ENCODE results near the gene ZNF268.

The ZNF268 gene

DNA sequence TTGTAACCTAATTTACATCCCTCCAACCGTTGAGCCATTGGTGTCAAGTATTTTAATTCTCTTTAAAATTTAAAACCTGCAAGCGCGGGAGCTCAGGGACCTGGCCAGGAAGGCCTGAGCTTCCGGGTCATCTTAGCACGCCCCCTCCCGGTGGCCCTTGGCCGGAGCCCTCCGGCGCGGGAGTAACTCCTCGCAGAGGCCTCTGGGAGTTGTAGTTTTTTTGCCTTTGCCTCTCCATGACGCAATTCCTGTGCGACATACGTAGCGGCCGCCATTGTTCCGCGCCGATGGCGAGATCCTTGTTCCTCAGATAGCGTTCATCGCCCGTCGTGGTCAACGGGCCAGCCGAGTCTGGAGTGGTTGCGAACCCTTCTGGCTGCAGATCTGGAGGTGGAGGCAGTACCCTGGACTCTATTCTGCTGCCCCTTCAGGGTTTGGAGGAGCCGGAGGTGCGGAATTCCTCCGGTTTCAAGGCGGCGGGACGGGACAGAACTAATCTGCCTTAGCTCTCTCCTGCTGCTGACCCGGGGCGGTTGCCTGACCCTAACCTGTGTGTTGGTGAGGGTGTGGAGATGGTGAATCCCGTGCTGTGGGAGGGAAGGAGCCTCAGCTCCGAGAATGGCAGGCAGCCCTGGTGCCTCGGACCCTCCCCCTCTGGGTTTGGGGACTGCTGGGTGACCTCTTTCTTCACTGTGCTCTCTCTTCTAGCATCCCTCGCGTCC, at the start of gene ZNF268:
TSS of gene ZNF268 (plus strand) at position 258 of the 722 bp plus-strand sequence. CDS start 503 bp downstream, outside the sequence.
- DNase-seq: peak; percentile 93

- DNase-seq: no peak
Measured at GRCh38 chr12:133135747-133136146, 45.5 kb upstream of the ZNF268 start.

- DNase-seq: no peak
Measured at GRCh38 chr12:133145981-133146380, 35.3 kb upstream of the ZNF268 start.

DNA sequence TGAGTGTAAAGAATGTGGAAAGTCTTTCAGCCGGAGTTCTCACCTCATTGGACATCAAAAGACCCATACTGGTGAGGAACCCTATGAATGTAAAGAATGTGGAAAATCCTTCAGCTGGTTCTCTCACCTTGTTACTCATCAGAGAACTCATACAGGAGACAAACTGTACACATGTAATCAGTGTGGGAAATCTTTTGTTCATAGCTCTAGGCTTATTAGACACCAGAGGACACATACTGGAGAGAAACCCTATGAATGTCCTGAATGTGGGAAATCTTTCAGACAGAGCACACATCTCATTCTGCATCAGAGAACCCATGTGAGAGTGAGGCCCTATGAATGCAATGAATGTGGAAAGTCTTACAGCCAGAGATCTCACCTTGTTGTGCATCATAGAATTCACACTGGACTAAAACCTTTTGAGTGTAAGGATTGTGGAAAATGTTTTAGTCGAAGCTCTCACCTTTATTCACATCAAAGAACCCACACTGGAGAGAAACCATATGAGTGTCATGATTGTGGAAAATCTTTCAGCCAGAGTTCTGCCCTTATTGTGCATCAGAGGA, 25.1 kb upstream of the ZNF268 start:
- no peak for DNase-seq

GRCh38 chr12:133165776-133166175, 15.5 kb upstream of the ZNF268 start:
- no peak for DNase-seq

DNA sequence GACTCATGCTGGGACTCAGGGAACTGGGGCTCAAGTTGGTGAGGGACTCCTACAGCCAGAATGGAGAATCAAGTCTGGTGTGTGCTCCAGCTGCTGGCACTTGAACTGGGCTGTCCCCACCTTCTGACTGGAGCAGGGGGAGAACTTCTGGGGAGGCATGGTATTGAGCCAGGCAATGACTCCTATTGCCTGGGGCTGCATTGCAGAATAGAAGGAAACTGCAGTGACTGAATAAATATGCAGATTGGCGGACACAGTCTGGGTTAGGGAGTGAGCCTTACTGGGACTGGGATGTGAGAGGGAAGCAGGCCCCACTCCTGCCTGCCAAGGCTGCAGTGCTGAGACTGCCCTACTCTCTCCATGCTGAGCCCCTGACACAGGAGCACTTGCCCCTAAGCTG, 8.8 kb upstream of the ZNF268 start:
- DNase-seq: no peak

DNA sequence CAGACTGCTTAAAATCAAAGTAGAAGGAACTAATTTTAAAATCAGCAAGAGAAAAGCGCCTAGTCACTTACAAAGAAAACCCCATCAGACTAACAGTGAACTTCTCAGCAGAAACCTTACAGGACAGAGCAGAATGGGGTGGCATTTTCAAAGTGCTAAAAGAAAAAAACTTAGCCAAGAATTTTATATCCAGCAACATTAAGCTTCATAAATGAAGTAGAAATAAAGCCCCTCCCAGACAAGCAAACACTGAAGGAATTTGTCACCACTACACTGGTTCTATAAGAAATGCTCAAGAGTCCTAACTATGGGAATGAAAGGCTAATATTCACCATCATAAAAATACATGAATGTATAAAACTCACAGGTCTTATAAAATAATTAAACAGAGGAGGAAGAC, 6.4 kb upstream of the ZNF268 start:
- DNase-seq: no peak

GRCh38 chr12:133180669-133181068, 626 bp upstream of the ZNF268 start:
- DNase-seq: no peak

- no peak for DNase-seq
Measured at GRCh38 chr12:133190176-133190575, 8.9 kb downstream of the ZNF268 start.

- no peak for DNase-seq
Measured at GRCh38 chr12:133192847-133193246, 11.6 kb downstream of the ZNF268 start.

GRCh38 chr12:133201888-133202287, 20.6 kb downstream of the ZNF268 start:
- no peak for DNase-seq

GRCh38 chr12:133202493-133203343, 21.4 kb downstream of the ZNF268 start:
- no peak for DNase-seq

- DNase-seq: no peak
Measured at GRCh38 chr12:133203344-133204263, 22.3 kb downstream of the ZNF268 start.

DNA sequence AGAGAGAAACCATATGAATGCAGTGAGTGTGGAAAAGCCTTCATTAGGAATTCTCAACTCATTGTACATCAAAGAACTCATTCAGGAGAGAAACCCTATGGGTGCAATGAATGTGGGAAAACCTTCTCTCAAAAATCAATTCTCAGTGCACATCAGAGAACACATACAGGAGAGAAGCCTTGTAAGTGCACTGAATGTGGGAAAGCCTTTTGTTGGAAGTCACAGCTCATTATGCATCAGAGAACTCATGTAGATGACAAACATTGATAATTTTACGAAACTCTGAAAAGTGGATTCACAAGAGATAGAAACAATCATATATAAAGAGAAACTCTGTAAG, 22.9 kb downstream of the ZNF268 start:
- no peak for DNase-seq

DNA sequence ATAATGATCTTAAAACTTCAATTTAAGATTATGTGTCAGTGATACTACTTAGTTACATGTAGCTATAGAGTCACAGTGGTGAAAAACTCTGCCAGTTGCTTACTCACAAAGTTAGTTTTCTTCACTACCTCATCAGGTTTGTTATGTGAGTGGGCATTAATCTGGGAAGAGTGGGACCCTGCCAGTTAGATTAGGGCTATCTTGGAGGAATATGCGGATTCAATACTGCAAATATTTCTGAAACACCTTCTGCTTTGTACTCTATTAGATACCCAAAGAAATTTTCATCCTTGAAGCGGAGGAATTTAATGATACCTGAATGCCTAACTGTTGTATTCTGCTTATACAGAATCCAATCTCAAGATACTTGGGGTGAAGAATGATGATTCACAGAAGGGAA, 25.1 kb downstream of the ZNF268 start:
- no peak for DNase-seq

- DNase-seq: no peak
Measured at GRCh38 chr12:133215724-133216123, 34.4 kb downstream of the ZNF268 start.

DNA sequence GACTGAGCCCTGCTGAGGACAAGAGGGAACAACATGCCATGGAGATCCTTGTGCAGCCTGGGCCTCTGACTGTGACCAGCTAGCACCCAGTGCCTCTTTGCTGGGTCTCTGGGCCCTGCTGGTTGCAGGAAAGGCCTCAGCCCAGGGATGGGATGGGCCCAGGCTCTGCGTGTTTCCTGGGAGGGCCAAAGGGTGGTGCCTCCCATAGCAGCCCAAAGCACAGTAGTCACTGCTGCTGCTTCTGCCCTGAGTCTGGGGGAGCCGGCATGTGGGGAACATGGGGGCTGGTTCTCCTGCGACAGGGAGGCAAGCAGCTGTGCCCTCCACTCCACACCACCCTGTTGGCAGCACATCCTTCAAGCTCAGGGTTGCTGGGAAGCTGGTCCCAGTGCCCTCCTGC, 35.9 kb downstream of the ZNF268 start:
- no peak for DNase-seq

- DNase-seq: no peak
Measured at GRCh38 chr12:133220521-133220920, 39.2 kb downstream of the ZNF268 start.

DNA sequence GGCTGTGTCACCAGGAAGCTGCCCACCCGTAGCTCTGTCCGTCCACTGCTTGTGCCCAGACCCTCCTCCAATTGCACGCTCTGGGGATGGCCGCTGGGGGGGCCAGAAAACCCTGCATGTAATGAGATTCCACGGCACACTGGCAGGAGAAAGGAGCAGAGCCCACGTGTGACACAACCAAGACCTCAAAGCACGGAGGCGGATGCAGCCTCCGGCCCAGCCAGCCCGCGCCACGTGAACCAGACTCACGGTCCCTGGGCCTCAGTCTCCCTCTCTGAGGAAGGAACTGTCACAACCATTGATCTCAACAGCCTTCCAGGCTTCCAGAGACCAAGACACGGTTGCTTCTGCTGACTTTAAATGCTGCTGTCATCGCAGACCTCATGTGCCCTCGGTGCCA, 39.9 kb downstream of the ZNF268 start:
- no peak for DNase-seq

DNA sequence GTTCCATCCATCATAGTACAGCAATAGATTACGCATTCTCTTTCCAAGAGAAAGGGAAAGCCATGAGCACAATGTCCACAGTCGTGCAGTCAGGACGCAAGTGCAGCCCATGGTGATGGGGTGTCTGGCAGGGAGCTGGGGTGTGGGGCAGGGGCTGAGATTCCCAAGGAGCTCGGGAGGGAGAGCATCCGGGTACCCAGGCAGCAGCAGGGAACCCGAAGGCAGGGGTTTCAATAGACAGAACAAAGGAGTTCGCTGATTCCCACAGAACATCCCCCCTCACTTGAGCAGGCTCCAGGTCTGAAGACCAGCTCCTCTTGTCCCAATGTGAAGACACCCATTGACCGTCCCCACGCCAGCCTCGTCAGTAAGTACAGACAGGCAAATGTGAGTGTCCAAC, 40.9 kb downstream of the ZNF268 start:
- no peak for DNase-seq

DNA sequence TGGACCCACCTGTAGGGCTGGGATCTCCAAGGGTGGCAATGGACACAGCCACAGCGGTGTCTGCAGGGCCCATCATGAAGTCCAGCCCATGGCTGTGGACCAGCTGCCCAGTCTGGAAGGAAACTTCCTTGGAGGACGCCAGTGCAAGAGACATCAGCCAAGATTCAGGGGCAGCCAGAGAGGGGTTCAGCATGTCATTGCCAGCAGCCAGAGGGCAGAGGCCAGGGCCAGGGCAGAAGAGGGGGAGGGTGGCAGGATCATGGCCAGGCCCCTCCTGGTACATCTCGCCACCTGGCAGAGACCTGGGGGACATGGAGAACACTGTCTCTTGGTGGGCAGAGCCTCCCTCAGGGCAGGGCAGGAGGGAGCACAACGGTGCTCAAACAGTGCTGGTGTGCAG, 44.2 kb downstream of the ZNF268 start:
- no peak for DNase-seq

DNA sequence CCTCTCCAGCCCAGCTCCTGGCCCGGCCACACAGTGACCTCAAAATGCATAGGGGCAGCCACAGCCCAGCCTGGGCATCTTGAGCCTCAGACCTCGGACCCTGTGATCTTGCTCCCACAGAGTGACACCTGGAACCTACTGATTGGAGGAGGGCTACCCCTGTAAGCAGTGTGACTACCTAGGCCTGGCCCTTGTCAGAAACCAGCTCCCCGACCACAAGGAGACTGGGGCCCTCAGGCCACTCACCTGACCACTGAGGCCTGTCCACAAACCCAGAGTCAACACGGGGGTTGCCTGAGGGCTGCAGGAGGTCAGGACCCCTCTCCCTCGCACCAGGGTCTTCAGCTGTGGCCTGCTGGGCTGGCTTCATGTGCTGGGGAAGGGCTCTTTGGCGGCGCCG, 45.4 kb downstream of the ZNF268 start:
- DNase-seq: no peak

DNA sequence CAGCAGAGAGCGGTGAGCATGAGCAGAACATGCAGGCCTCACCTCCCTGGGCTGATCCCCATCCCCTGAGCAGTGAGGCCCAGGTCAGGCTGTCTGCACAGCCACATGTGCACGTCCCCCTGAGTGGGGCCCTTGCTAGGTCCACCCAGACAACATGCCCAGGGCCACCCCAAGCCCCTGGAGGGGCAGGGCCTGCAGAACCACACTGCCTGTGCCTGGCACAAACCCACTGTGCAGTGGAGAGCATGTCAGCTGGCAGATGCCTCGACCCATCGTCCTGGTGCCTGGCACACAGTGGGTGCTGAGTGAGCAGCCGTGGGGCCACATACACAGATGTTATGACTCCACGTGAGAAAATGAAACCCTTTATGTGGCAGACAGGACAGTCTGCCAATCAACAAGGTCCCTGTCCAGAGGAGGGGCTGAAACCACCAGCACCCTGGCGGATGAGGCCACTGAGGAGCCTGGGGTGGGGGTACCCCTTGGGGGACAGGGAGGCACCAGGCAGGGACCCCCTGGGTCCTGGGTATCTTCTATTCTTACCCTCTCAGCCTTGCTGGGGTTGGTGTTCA, 46.1 kb downstream of the ZNF268 start:
- DNase-seq: no peak

Measured in CD4-positive, alpha-beta T cell treated with Interleukin-17A for 1 hour (primary cell).